DMS 273 (cell line): Measurements from ENCODE around the gene CAB39L.

ENCODE experiments used
- DNase-seq: peaks from one replicate; lab custom pipeline; 2025; ENCODE audit not compliant: unreplicated experiment; lab: John Stamatoyannopoulos, UW

CAB39L gene

GRCh38 chr13:49400755-49401659, 42.9 kb downstream of the CAB39L start:
- no peak for DNase-seq

- DNase-seq, result no peak
These were observed 43.9 kb downstream of the CAB39L start for GRCh38 chr13:49399801-49400472.

- DNase-seq, result no peak
These were observed 47.9 kb downstream of the CAB39L start for GRCh38 chr13:49395878-49396380.

- DNase-seq, result no peak
These were observed 48.4 kb downstream of the CAB39L start for GRCh38 chr13:49395451-49395865.

GRCh38 chr13:49388091-49388635, 55.7 kb downstream of the CAB39L start:
- DNase-seq, result no peak

GRCh38 chr13:49386664-49387063, 57.2 kb downstream of the CAB39L start:
- no peak for DNase-seq

- no peak for DNase-seq
These were observed 67.7 kb downstream of the CAB39L start for GRCh38 chr13:49376121-49376520.

- no peak for DNase-seq
These were observed 69.1 kb downstream of the CAB39L start for GRCh38 chr13:49374585-49375290.

GRCh38 chr13:49373716-49374115, 70.1 kb downstream of the CAB39L start:
- no peak for DNase-seq

- no peak for DNase-seq
These were observed 71.8 kb downstream of the CAB39L start for GRCh38 chr13:49371943-49372613.

GRCh38 chr13:49370371-49370770, 73.5 kb downstream of the CAB39L start:
- peak; percentile 31 for DNase-seq

- DNase-seq, result no peak
These were observed 74.0 kb downstream of the CAB39L start for GRCh38 chr13:49369866-49370265.

- no peak for DNase-seq
These were observed 75.2 kb downstream of the CAB39L start for GRCh38 chr13:49368688-49369087.

- DNase-seq, result no peak
These were observed 76.0 kb downstream of the CAB39L start for GRCh38 chr13:49367640-49368422.

GRCh38 chr13:49366841-49367240, 77.0 kb downstream of the CAB39L start:
- no peak for DNase-seq

- no peak for DNase-seq
These were observed 86.2 kb downstream of the CAB39L start for GRCh38 chr13:49357694-49358093.

- DNase-seq, result no peak
These were observed 87.6 kb downstream of the CAB39L start for GRCh38 chr13:49356223-49356622.

- DNase-seq, result no peak
These were observed 89.1 kb downstream of the CAB39L start for GRCh38 chr13:49354719-49355118.

- no peak for DNase-seq
These were observed 90.0 kb downstream of the CAB39L start for GRCh38 chr13:49353908-49354307.

- DNase-seq, result no peak
These were observed 92.0 kb downstream of the CAB39L start for GRCh38 chr13:49351871-49352270.
